HCT116 (cell line): ENCODE data around the gene ADH1C. TPM values are rescaled to one million over a fixed set of nuclear protein-coding genes. Genes with fewer than 3 reads are reported as not detected.

ENCODE experiments used
- ATAC-seq: fragments of 200-7000 bp; cut with Tn5 transposase; 2 replicates; pipeline ENCODE4 v1.9.1; 2020; ENCODE audit warnings: mild to moderate bottlenecking, moderate library complexity
- BruUV-seq: library from RNA; stranded (reverse); fragments of 400-500 nt; replicated peaks from 2 replicates; lab custom pipeline; 2021; lab: Mats Ljungman, UMichigan
- CTCF ChIA-PET: fragments of 300-600 bp; sonication (Branson Sonifier 250); formaldehyde crosslinking; loops from one replicate; lab custom pipeline; 2021; ENCODE audit warnings: antibody characterized with exemption; lab: Charles Lee
- POLR2A ChIA-PET: fragments of 300-600, 350-600 bp; sonication (Branson Sonifier 250); formaldehyde crosslinking; loops from one replicate; lab custom pipeline; 2021; ENCODE audit warnings: antibody characterized with exemption; lab: Charles Lee
- RAD21 ChIA-PET, 2 experiments: fragments of 300-600 bp; sonication (Branson Sonifier 250); formaldehyde crosslinking; loops; one replicate each; lab custom pipeline; 2023; ENCODE audit warnings: low total read pairs in 2 of 2; ENCODE audit not compliant: uncharacterized antibody in 2 of 2, unreplicated experiment in 2 of 2, low non-redundant PET in 1 of 2; lab: Charles Lee
- DNase-seq: peaks from one replicate; pipeline ENCODE4 v3.0.0-alpha.2; 2010; ENCODE audit warnings: low read depth, low spot score
- H2AFZ ChIP-seq: fragments of 200-600 bp; shearing (Covaris generic), sonication (generic); 2 replicates; pipeline ENCODE4 v1.6.1; 2017; ENCODE audit warnings: low read depth, mixed run types, mixed read lengths, antibody characterized with exemption, low read length; ENCODE audit not compliant: poor library complexity, severe bottlenecking
- H3K27ac ChIP-seq: 2 replicates; pipeline ENCODE4 v1.5.1; 2012; ENCODE audit warnings: low read depth, low read length
- H3K27me3 ChIP-seq: fragments of 200-600 bp; sonication (generic); 2 replicates; pipeline ENCODE4 v1.6.1; 2016; ENCODE audit warnings: mixed run types, low read length, mixed read lengths; ENCODE audit not compliant: insufficient read depth
- H3K36me3 ChIP-seq, 2 experiments: fragments of 200-500 bp in 1 of 2; fragments of 200-600 bp in 1 of 2; sonication (Bioruptor generic) in 1 of 2; sonication (generic) in 1 of 2; 2 replicates each; pipeline versions ENCODE4 v1.5.1 to v1.6.1; 2014 to 2016; ENCODE audit warnings: low read length in 2 of 2, inconsistent platforms in 1 of 2, mixed read lengths in 1 of 2, mixed run types in 1 of 2; ENCODE audit not compliant: insufficient read depth in 2 of 2, control insufficient read depth in 1 of 2
- H3K4me1 ChIP-seq, 2 experiments: fragments of 200-600 bp in 1 of 2; sonication (generic) in 1 of 2; 2 replicates each; pipeline versions ENCODE4 v1.5.1 to v1.6.1; 2012 to 2017; ENCODE audit warnings: low read length in 2 of 2, inconsistent platforms in 1 of 2, mild to moderate bottlenecking in 1 of 2, mixed read lengths in 1 of 2, mixed run types in 1 of 2, moderate library complexity in 1 of 2; ENCODE audit not compliant: insufficient read depth in 2 of 2, control insufficient read depth in 1 of 2
- H3K4me2 ChIP-seq: fragments of 200-600 bp; sonication (generic); 2 replicates; pipeline ENCODE4 v1.6.1; 2017; ENCODE audit warnings: mixed run types, low read length, mixed read lengths
- H3K4me3 ChIP-seq, 2 experiments: fragments of 200-600 bp in 1 of 2; sonication (generic) in 1 of 2; replicated peaks in 1 of 2; 2 replicates each; pipeline ENCODE4 v1.5.1; 2011 to 2016; ENCODE audit warnings: low read length in 2 of 2, control low read depth in 1 of 2, low read depth in 1 of 2, mild to moderate bottlenecking in 1 of 2, mixed read lengths in 1 of 2, mixed run types in 1 of 2
- H3K79me2 ChIP-seq: fragments of 200-600 bp; sonication (generic); 2 replicates; pipeline ENCODE4 v1.6.1; 2017; ENCODE audit warnings: mild to moderate bottlenecking, mixed run types, low read length, moderate library complexity, mixed read lengths; ENCODE audit not compliant: insufficient read depth
- H3K9ac ChIP-seq: fragments of 200-600 bp; sonication (generic); 2 replicates; pipeline ENCODE4 v1.6.1; 2016; ENCODE audit warnings: low read length, mixed read lengths
- H3K9me2 ChIP-seq: fragments of 200-600 bp; sonication (generic), shearing (Covaris generic); 2 replicates; pipeline ENCODE4 v1.6.1; 2017; ENCODE audit warnings: mixed run types, mild to moderate bottlenecking, moderate library complexity; ENCODE audit not compliant: insufficient read depth
- H3K9me3 ChIP-seq, 2 experiments: fragments of 200-500 bp in 1 of 2; fragments of 200-600 bp in 1 of 2; sonication (Bioruptor generic) in 1 of 2; sonication (generic) in 1 of 2; 2 replicates each; pipeline ENCODE4 v1.6.1; 2014 to 2017; ENCODE audit warnings: low read length in 2 of 2, mixed read lengths in 2 of 2, inconsistent platforms in 1 of 2, low read depth in 1 of 2, mild to moderate bottlenecking in 1 of 2, mixed run types in 1 of 2, moderate library complexity in 1 of 2; ENCODE audit not compliant: control insufficient read depth in 1 of 2, insufficient read depth in 1 of 2
- H4K20me1 ChIP-seq: fragments of 200-600 bp; sonication (generic), shearing (Covaris generic); 2 replicates; pipeline ENCODE4 v1.6.1; 2017; ENCODE audit warnings: mixed run types, mild to moderate bottlenecking, moderate library complexity; ENCODE audit not compliant: insufficient read depth
- CBX3 ChIP-seq: IDR thresholded peaks from 2 replicates; pipeline ENCODE4 v1.6.1; 2012; ENCODE audit warnings: low read depth
- CEBPB ChIP-seq: IDR thresholded peaks from 2 replicates; pipeline ENCODE4 v1.6.1; 2012; ENCODE audit warnings: low read depth
- EGR1 ChIP-seq: IDR thresholded peaks from 2 replicates; pipeline ENCODE4 v1.6.1; 2012; ENCODE audit warnings: low read depth
- EZH2 ChIP-seq: fragments of 200-600 bp; sonication (generic); IDR thresholded peaks from 2 replicates; pipeline ENCODE4 v1.6.1; 2017; ENCODE audit warnings: antibody characterized with exemption, mixed run types
- JUND ChIP-seq: IDR thresholded peaks from 2 replicates; pipeline ENCODE4 v1.6.1; 2012
- RAD21 ChIP-seq: IDR thresholded peaks from 2 replicates; pipeline ENCODE4 v1.6.1; 2012; ENCODE audit warnings: low read depth, mild to moderate bottlenecking
- SIN3A ChIP-seq: IDR thresholded peaks from 2 replicates; pipeline ENCODE4 v1.6.1; 2012; ENCODE audit warnings: low read depth
- SP1 ChIP-seq: IDR thresholded peaks from 2 replicates; pipeline ENCODE4 v1.6.1; 2012; ENCODE audit warnings: low read depth
- SRF ChIP-seq: IDR thresholded peaks from 2 replicates; pipeline ENCODE4 v1.6.1; 2012; ENCODE audit warnings: low read depth
- TCF7L2 ChIP-seq: IDR thresholded peaks from 2 replicates; pipeline ENCODE4 v1.7.0; 2011; ENCODE audit warnings: borderline replicate concordance, inconsistent platforms; ENCODE audit not compliant: insufficient read depth, insufficient read length; ENCODE audit errors: extremely low read depth
- YY1 ChIP-seq: IDR thresholded peaks from 2 replicates; pipeline ENCODE4 v1.6.1; 2011; ENCODE audit warnings: low read length, low read depth, moderate library complexity, mild to moderate bottlenecking; ENCODE audit not compliant: insufficient replicate concordance; ENCODE audit errors: extremely low read depth
- ZFX ChIP-seq: fragments of 450-650 bp; IDR thresholded peaks from 2 replicates; pipeline ENCODE4 v1.6.1; 2017
- intact Hi-C: fragments of 100-400 bp; cut with micrococcal nuclease; formaldehyde crosslinking; loops from 2 replicates; pipeline ENCODE4 v1.10.0; 2022
- total RNA-seq: library from RNA; stranded (reverse); gene quantifications from one replicate; pipeline ENCODE4 v1.2.1, GENCODE V29; 2021; ENCODE audit not compliant: unreplicated experiment
- TF ChIP-seq, protein P1 (sequence below): IDR thresholded peaks from 2 replicates; pipeline ENCODE4 v1.6.1; 2012
- TF ChIP-seq, protein P2 (sequence below): IDR thresholded peaks from 2 replicates; pipeline ENCODE4 v1.6.1; 2012; ENCODE audit warnings: low read depth

The ADH1C gene
- total RNA-seq, 1 experiment from 2014 or later: not detected

DNA sequence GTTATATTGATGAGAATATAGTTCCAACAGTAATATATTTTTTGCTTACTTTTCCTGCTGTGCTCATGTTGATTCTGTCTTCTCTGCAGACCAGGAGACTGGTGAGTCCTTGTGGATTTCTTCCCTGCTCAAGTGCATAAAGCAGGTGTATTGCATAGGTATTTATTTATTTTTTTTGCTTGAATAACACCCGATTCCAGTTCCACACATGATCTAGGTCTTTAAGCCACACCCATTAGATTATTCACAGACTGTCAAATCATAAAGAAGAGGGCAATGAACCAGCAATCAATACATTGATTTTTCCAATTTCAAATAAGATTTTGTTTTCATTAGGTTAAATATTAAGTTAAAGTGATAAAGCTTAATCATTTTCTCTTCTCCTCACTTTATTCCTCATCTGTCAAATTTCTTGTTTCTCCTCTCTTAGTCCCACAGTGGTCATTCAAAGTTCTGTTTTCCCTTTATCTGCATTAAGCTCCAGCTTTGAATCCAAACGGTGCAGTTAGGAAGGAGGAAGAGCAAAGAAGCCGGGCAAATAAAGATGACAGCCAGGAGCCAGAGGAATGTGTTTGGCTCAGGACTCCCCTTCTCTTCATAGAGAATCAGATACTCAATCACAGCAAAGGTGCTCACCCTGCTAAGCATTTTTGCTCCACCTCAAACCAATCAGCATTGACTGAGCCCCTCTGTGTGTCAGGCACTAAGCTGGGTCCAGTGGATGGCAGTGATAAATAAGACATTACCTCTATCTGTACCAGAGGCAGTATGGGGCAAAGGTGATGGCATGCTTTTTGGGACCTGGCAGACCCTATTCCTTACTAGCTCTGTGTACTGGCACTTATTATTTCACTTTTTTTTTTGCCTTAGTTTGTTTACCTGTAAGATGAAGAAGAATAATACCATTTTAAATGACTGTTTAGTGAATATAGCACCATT is 61.4 kb downstream of the ADH1C start, which contains the start of gene ADH1A:
TSS of gene ADH1A (minus strand) at position 138 of the 939 bp plus-strand sequence. CDS start at position 67, 71 bp downstream.
- H3K4me2 ChIP-seq: no peak within 1 kb of the TSS
- no peak within 1 kb of the TSS for H3K27ac ChIP-seq
- ATAC-seq: no peak
- intact Hi-C loops: no loop called here
- POLR2A ChIA-PET: no interaction called here
- no peaks in the 10 kb centered on the region for H4K20me1 ChIP-seq
- H3K9ac ChIP-seq: no peak within 1 kb of the TSS
- H3K27me3 ChIP-seq: no peaks in the 10 kb centered on the region
- H3K79me2 ChIP-seq: no peaks in the 10 kb centered on the region
- TF ChIP-seq JUND: no peak
- TF ChIP-seq, protein P1, sequence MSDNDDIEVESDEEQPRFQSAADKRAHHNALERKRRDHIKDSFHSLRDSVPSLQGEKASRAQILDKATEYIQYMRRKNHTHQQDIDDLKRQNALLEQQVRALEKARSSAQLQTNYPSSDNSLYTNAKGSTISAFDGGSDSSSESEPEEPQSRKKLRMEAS: no peak
- TF ChIP-seq EZH2: no peak
- no peak for TF ChIP-seq ZFX
- TF ChIP-seq SIN3A: no peak
- no peak for TF ChIP-seq CEBPB
- TF ChIP-seq TCF7L2: no peak
- no peak for TF ChIP-seq SRF
- TF ChIP-seq RAD21: no peak
- TF ChIP-seq EGR1: no peak
- TF ChIP-seq CBX3: no peak
- TF ChIP-seq, protein P2, sequence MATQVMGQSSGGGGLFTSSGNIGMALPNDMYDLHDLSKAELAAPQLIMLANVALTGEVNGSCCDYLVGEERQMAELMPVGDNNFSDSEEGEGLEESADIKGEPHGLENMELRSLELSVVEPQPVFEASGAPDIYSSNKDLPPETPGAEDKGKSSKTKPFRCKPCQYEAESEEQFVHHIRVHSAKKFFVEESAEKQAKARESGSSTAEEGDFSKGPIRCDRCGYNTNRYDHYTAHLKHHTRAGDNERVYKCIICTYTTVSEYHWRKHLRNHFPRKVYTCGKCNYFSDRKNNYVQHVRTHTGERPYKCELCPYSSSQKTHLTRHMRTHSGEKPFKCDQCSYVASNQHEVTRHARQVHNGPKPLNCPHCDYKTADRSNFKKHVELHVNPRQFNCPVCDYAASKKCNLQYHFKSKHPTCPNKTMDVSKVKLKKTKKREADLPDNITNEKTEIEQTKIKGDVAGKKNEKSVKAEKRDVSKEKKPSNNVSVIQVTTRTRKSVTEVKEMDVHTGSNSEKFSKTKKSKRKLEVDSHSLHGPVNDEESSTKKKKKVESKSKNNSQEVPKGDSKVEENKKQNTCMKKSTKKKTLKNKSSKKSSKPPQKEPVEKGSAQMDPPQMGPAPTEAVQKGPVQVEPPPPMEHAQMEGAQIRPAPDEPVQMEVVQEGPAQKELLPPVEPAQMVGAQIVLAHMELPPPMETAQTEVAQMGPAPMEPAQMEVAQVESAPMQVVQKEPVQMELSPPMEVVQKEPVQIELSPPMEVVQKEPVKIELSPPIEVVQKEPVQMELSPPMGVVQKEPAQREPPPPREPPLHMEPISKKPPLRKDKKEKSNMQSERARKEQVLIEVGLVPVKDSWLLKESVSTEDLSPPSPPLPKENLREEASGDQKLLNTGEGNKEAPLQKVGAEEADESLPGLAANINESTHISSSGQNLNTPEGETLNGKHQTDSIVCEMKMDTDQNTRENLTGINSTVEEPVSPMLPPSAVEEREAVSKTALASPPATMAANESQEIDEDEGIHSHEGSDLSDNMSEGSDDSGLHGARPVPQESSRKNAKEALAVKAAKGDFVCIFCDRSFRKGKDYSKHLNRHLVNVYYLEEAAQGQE: no peak
- TF ChIP-seq SP1: no peak
- no peak for TF ChIP-seq YY1
- no peaks in the 10 kb centered on the region for H3K4me1 ChIP-seq
- BruUV-seq: no TSS peak
- H3K9me2 ChIP-seq: no peaks in the 10 kb centered on the region
- RAD21 ChIA-PET: no interaction called here
- H2AFZ ChIP-seq: no peak within 1 kb of the TSS
- no peak for DNase-seq
- CTCF ChIA-PET: no interaction called here
- no peaks in the 10 kb centered on the region for H3K36me3 ChIP-seq
- H3K4me3 ChIP-seq: no peak within 1 kb of the TSS
- no peaks in the 10 kb centered on the region for H3K9me3 ChIP-seq

Other genes with a start within 250 kb of the ADH1C start
- gene ADH4, start 208.4 kb downstream of the ADH1C start, total RNA-seq: 0.25 TPM
- gene ADH6, start 133.5 kb downstream of the ADH1C start, total RNA-seq: not detected
- not detected for gene ADH1A, start 61.8 kb downstream of the ADH1C start, total RNA-seq
- 1.8 TPM for gene ADH1B, start 31.3 kb downstream of the ADH1C start, total RNA-seq
- not detected for gene ADH7, start 82.6 kb upstream of the ADH1C start, total RNA-seq
- gene C4orf17, start 158.3 kb upstream of the ADH1C start, total RNA-seq: not detected
- 7.4 TPM for gene TRMT10A, start 211.3 kb upstream of the ADH1C start, total RNA-seq
- 0.20 TPM for gene MTTP, start 222.1 kb upstream of the ADH1C start, total RNA-seq